GM18520 (cell line): ENCODE data around the gene ZNF821.
"Not testable (repeated sequence)": the region's sequence is repeated elsewhere in the genome, so short reads cannot be mapped to it uniquely, and the experiment has no call there.

Experiments
- ATAC-seq: cut with Tn5 transposase; IDR thresholded peaks from one replicate; pipeline ENCODE4 v1.9.1; 2021; ENCODE audit not compliant: unreplicated experiment

Gene ZNF821

DNA sequence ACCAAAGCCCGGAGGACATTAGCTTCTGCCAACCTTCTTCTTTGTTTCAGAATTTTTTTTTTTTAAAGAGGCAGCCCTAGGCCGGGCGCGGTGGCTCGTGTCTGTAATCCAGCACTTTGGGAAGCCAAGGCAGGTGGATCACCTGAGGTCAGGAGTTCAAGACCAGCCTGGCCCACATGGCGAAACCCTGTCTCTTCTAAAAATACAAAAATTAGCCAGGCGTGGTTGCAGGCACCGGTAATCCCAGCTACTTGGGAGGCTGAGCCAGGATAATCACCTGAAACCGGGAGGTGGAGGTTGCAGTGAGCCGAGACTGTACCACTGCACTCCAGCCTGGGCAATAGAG lies 66.9 kb downstream of the ZNF821 start:
- not testable (repeated sequence) for ATAC-seq

DNA sequence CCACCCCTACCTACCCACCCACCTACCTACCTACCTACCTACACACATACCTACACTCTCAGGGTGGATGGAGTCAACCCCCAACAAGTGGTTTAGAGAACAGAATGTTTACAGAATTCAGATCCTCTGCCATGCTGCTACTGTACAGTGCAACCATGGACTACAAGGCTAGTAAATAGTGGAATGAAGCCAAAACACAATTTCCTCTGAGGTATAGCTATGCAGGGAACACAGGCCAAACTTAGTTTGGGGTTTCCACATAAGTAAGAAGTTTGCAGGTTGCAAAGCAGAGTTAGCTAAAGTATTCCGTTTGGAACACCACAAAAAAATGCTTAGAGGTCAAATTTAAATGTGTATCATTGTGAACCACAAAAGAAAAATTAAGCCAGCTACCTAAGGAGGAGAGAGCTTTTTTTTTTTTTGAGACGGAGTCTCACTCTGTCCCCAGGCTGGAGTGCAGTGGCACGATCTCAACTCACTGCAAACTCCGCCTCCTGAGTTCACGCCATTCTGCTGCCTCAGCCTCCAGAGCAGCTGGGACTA lies 72.7 kb downstream of the ZNF821 start:
- no peak for ATAC-seq

DNA sequence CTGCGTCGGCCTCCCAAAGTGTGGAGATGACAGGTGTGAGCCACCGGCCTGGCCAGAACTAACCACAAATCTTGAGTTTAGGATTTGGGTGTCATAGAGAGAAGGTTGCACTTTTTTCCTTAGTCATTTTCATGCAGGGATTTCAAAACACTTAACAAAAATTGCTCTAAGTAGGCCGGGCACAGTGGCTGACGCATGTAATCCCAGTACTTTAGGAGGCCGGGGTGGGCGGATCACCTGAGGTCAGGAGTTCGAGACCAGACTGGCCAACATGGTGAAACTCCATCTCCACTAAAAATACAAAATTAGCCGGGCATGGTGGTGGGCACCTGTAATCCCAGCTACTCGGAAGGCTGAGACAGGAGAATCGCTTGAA lies 73.8 kb downstream of the ZNF821 start:
- ATAC-seq: not testable (repeated sequence)
